OCI-LY1 (cell line): Measurements from ENCODE around the gene SV2C.

Experiments
- EZH2 ChIP-seq: fragments of 200-600 bp; sonication (generic), shearing (Covaris generic); IDR thresholded peaks from 2 replicates; pipeline ENCODE4 v1.8.0; 2017; ENCODE audit warnings: borderline replicate concordance, mixed run types, mild to moderate bottlenecking, antibody characterized with exemption, low read length, moderate library complexity, mixed read lengths
- TF ChIP-seq, protein P1 (sequence below): fragments of 200-600 bp; sonication (generic), shearing (Covaris generic); IDR thresholded peaks from 2 replicates; pipeline ENCODE4 v1.5.1; 2017; ENCODE audit warnings: mild to moderate bottlenecking, antibody characterized with exemption, low read length, moderate library complexity, mixed read lengths

DNA sequence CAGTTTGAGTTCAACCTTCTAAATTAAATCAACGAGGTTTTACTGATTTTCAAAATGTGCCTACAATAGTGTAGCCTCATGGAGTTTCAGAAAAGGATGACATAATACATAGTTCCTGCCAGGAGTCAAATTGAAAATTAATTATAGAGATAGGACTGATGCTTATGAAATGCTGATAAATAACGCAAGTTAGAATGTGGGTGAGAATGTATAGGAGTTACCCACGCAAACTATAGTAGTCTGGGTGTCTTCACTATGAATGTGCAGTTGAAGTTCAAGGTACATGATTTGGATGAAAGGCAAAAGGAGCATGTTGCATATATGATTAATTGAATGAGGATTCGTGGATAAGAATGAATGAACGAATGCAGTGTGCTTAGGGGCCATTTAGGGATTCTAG is 95.7 kb downstream of the SV2C start:
- TF ChIP-seq, protein P1, sequence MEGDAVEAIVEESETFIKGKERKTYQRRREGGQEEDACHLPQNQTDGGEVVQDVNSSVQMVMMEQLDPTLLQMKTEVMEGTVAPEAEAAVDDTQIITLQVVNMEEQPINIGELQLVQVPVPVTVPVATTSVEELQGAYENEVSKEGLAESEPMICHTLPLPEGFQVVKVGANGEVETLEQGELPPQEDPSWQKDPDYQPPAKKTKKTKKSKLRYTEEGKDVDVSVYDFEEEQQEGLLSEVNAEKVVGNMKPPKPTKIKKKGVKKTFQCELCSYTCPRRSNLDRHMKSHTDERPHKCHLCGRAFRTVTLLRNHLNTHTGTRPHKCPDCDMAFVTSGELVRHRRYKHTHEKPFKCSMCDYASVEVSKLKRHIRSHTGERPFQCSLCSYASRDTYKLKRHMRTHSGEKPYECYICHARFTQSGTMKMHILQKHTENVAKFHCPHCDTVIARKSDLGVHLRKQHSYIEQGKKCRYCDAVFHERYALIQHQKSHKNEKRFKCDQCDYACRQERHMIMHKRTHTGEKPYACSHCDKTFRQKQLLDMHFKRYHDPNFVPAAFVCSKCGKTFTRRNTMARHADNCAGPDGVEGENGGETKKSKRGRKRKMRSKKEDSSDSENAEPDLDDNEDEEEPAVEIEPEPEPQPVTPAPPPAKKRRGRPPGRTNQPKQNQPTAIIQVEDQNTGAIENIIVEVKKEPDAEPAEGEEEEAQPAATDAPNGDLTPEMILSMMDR = no peak
- no peak for TF ChIP-seq EZH2
